HG03457 (cell line): ENCODE results near the gene ATF3.

Source experiments
- ATAC-seq: cut with Tn5 transposase; IDR thresholded peaks from one replicate; pipeline ENCODE4 v1.9.1; 2021; ENCODE audit warnings: moderate number of reproducible peaks; ENCODE audit not compliant: unreplicated experiment

ATF3 gene

GRCh38 chr1:212607913-212608391, 609 bp upstream of the ATF3 start:
- no peak for ATAC-seq

- ATAC-seq = no peak
Measured at GRCh38 chr1:212608959-212609700, 569 bp downstream of the ATF3 start.

- no peak for ATAC-seq
Measured at GRCh38 chr1:212609701-212610574, 1.4 kb downstream of the ATF3 start.

GRCh38 chr1:212610575-212610967, 2.0 kb downstream of the ATF3 start:
- no peak for ATAC-seq

- ATAC-seq = no peak
Measured at GRCh38 chr1:212611000-212611948, 2.7 kb downstream of the ATF3 start.

GRCh38 chr1:212612041-212612961, 3.7 kb downstream of the ATF3 start:
- ATAC-seq = no peak

GRCh38 chr1:212613440-212614335, 5.1 kb downstream of the ATF3 start:
- ATAC-seq = no peak

- no peak for ATAC-seq
Measured at GRCh38 chr1:212614453-212615200, 6.1 kb downstream of the ATF3 start.

GRCh38 chr1:212615201-212615470, 6.6 kb downstream of the ATF3 start:
- ATAC-seq = no peak

- ATAC-seq = no peak
Measured at GRCh38 chr1:212618466-212619210, 10.1 kb downstream of the ATF3 start.

GRCh38 chr1:212620293-212620692, 11.7 kb downstream of the ATF3 start:
- no peak for ATAC-seq

GRCh38 chr1:212621043-212621948, 12.7 kb downstream of the ATF3 start:
- ATAC-seq = no peak

GRCh38 chr1:212621949-212622305, 13.4 kb downstream of the ATF3 start:
- no peak for ATAC-seq

GRCh38 chr1:212622467-212622866, 13.9 kb downstream of the ATF3 start:
- no peak for ATAC-seq

- no peak for ATAC-seq
Measured at GRCh38 chr1:212622906-212623305, 14.3 kb downstream of the ATF3 start.

GRCh38 chr1:212623603-212624002, 15.0 kb downstream of the ATF3 start:
- no peak for ATAC-seq
